RPMI7951 (cell line): Measurements from ENCODE around the gene GCC2. TPM values are rescaled to one million over a fixed set of nuclear protein-coding genes. Genes with fewer than 3 reads are reported as not detected.

Experiments used
- total RNA-seq: library from RNA; depleted of rRNA; stranded (reverse); fragments of >200 nt; shearing (Covaris generic); gene quantifications from 2 replicates; pipeline ENCODE4 v1.2.3, GENCODE V29; 2014; rRNA removed

The GCC2 gene
- total RNA-seq, 1 experiment from 2014 or later: 18.1 TPM

Other genes with a start within 250 kb of the GCC2 start
- gene SULT1C3, start 209.2 kb upstream of the GCC2 start, total RNA-seq: not detected in 2 replicates
- not detected in 2 replicates for gene SULT1C2, start 160.3 kb upstream of the GCC2 start, total RNA-seq
- not detected in 2 replicates for gene SULT1C4, start 71.3 kb upstream of the GCC2 start, total RNA-seq
- gene LIMS1, start 85.3 kb downstream of the GCC2 start, total RNA-seq: 56.1 and 66.0 TPM in 2 replicates